ENCODE results near the gene BCKDHB.
A peak's percentile ranks its signal among the peaks of the same experiment; 100 is the strongest.

Gene BCKDHB

DNA sequence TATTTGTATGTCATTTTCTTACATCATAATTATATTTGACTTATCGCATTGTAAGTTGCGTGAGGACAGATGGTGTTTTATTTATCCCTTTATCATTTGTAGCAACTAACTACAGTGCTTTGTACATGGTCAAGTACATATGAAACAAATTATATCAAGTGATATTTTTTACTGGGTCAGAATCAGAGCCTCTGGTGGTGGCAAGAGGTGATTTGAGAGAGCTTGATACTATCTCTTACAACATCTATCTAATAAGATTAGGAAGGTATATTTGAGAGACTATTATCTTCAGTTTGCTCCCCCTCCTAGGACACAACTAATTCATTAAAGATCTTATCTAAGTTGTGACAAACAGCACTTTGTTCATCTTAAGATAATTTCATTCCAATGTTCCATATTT is 47.7 kb downstream of the BCKDHB start:
- no peak for DNase-seq

DNA sequence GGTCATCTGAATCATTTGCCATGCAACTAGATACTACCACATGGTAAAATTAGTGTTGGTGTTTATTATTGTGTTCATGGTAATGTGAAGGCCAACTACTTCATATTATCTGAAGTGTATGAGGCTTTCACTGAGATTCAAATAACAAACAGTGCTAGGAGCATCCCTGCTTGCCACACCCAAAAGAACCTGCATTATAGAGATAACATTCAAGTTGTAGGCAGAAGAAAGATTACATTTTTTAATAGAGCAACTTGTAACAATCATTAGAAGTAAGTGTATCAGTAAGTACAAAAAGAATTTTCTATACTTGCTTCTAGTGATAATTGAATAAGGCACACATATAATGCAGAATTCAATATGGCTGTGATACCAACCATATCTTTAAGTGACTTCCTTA is 49.8 kb downstream of the BCKDHB start:
- no peak for DNase-seq

DNA sequence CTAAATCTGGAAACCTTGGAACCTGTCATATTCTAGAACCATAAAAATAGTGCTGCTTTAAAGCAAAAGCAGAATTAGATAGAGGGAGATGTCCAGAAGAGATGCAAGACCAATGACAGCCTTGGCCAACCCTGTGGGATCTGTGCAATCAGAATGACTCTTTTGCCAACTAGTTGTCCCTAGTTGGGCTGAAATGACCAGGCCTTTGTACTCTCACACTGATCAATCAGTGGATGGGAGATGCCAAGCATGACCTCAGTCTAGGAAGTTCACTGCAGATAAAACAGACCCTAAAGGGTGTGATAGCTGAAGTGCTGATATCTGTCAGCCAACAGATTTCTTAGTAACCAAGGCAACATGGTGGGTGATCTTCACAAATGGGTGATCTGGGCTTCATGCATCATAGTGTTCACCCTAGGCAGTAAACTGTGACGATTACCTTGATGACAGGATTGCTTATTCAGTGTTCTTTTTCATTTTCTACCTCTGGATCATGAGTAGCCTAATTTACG is 52.1 kb downstream of the BCKDHB start:
- DNase-seq, result no peak

DNA sequence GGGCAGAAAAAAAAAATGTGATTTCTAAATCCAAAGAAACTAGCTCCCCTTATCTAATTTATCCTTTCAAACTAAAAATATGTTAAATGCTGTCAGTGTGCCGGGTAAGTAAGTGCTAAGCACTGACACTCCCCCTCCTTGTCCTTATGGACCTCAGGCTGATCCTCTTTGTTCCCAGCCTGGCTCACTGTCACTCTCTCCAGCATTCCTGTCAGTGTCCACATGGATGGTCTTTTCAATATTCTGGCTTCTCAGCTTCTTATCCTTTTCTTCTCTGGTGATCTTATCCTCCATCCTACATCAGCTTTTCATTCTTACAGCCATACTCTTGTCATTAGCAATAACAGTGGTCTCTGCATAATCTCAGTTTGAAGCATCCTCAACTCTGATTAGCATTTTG is 55.0 kb downstream of the BCKDHB start:
- no peak for DNase-seq

DNA sequence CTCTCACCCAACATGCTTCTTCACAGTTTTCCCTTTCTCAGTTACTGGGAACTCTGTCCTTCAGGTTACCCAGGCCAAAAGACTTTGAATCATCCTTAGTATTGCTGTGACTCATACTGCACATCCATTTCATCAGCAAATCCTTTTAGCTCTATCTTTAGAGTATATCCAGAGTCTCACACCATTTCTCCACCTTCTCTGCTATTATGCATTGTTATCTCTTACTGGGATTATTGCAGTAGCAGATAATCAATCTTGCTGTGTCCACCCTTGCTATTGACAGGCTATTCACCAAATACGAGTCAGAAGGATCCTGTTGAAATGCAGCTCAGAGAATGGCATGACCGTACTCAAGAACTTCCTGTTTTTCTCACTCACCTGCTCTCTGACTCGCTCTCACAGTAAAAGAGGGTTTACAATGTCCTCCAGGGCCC is 57.3 kb downstream of the BCKDHB start:
- peak; percentile 86 for DNase-seq

DNA sequence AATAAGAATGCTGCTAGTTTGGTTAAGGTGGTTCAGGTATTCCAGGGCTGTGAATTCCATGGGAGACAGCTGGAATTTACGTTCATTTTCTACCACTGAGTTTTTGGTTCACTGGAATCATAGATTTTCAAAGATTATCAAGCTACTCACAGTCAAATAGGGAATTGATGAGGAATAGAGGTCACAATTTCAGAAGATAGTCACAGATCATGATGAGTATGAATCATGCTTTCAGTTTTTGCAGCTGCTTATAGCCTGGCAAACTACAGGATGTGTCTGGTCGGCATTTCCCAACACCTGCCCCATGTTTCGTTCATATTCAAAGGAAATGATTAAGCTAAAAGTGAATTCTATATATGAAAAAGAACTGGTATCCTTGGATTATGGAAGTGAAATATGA is 58.7 kb downstream of the BCKDHB start:
- DNase-seq, result peak; percentile 50

DNA sequence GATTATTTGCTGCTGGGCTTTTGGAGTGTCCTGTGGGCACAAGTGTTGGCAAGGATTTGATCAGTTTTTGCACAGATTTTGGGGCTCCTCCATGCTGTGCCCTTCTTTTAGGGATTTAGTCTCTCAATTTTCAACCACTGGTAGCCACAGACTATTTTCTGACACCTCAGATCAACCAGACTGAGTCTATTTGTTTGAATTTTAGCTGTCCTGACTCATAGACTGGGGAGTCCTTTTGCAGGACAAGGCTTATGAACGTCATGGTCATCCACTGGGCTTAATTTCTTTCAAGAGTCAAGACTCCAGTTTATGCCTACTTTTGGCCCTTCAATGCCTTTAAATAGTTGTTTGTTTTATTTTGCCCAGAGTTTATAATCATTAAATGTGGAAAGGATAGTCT is 59.3 kb downstream of the BCKDHB start:
- DNase-seq, result no peak

DNA sequence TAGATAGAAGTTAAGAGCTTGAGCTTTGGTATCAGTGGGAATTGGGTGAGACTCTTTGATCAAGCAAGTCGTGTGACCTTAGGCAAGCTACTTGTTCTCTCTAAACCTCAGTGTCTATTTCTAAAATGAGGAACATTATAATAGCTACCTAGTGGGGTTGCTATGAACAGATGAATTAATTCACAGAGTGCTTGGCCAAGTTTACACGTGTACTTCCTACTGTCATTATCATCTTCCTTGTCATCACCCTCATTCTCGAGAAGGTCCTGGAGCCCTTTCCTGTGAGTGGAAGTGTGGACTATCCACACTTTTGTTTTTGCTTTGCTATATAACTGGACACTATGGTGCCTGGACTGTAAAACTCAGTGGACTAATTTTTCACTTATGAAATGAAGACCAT is 64.0 kb downstream of the BCKDHB start:
- DNase-seq, result no peak

DNA sequence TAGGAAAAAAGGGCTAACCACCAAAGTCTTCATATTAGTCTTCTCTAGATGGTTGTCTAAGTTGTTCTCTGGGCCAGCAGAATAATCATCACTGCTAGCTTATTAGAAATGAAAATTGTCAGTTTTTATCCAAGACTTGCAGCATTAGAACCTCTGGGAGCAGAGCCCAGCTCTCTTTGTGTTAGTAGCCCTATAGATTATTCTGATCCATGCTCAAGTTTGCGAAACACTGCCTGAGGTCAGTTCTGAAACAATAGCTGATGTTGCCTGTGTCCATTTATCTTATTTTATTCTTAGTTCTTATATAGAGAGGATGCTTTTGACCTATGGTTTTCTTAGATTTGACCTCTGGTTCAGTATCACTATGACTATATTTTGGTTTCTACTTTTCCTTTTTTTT is 66.9 kb downstream of the BCKDHB start:
- no peak for DNase-seq

DNA sequence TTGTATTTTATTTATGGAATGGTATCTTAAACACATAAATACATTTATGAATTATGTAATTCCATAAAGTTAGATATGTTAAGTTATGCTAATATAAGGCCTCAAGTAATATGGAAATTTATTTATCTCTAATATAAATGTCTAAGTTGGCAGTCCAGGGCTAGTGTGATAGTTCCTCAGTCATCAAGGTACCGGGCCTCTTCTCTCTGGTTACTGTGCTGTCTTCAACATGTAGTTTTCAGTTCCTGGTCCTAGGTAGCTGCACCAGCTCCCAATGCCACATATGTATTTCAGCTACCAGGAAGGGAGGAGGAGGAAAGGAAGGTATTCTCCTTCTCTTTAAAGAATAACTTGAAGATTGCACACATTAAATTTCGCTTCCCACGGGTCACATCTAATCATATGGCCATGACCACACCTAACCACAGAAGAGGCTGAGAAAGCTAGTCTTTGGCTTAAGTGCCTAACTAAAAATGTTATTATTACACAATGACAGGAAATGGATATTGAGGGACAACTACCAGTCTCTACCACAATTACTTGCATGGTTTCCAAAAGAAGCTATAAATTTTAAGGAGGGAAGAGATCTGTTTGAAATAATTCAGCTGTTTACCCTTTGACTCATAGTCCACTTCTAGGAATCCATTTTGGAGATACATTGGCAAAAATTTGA is 68.6 kb downstream of the BCKDHB start:
- DNase-seq, result peak; percentile 89

DNA sequence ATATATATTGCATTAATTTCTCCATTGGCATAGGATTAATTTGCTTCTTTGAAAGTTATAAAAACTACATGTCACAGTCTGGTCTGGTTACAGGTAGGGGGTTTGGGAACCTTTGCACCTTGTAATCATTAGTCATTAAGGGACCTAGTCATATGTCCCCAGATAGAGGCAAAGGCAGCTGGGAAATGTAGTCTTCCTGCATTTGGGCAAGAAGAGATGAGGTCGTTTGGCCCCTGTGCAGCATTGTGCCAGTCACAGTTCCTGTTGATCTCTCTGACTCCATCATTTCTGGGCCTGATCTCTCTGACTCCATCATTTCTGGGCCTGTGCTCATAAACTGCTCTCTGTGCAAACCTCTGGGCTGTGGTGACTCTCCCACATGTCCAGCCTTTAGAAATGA is 73.2 kb downstream of the BCKDHB start:
- no peak for DNase-seq

DNA sequence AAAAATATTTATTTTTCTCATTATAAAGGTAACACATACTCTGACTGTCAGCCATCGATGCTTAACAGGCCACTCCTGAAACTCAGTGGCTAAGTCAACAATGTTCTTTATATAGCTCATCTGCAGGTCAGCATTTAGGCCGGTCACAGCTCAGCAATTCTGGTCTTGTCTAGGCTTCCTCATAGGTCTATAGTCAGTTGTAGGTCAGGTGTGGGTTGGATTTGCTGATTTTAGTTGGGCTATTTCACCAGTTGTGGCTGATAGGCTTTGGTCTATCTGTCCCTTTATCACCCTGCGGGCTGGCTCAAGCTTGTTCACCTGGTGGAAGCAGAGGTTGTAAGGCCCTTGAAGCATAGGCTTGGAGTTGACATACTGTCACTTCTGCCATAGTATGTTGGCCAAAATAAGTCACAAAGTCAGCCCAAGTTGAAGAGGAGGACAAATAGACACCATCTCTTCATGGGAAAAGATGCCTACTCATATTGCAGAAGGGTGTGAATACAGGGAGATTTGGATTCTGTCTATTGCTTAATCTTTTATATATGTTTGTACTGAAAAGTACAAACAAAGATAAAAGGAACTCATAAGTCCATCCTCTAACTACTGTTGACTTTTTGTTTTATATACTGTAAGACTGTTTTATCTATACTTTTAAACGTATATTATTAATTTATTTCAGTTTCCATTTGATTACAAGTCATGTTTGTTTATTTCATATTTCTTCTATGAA is 75.0 kb downstream of the BCKDHB start:
- DNase-seq, result no peak

DNA sequence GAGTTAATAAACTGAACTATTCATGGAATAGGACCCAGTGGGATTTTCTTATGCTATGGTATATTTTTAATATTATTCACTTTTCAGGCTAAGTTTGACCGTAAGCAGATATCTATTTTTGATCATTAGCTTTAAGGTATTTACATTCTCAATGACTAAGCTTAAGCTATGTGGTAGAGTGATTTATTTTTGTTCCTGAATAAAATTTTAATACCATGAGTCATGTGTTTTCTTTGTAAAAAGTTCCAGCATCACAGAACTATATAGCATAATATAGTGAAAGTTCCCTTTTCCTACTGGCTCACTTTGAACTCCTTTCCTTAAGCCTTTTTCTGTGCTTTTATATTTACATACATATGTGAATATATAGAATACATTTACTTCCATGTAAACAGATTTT is 75.8 kb downstream of the BCKDHB start:
- DNase-seq, result peak; percentile 78

DNA sequence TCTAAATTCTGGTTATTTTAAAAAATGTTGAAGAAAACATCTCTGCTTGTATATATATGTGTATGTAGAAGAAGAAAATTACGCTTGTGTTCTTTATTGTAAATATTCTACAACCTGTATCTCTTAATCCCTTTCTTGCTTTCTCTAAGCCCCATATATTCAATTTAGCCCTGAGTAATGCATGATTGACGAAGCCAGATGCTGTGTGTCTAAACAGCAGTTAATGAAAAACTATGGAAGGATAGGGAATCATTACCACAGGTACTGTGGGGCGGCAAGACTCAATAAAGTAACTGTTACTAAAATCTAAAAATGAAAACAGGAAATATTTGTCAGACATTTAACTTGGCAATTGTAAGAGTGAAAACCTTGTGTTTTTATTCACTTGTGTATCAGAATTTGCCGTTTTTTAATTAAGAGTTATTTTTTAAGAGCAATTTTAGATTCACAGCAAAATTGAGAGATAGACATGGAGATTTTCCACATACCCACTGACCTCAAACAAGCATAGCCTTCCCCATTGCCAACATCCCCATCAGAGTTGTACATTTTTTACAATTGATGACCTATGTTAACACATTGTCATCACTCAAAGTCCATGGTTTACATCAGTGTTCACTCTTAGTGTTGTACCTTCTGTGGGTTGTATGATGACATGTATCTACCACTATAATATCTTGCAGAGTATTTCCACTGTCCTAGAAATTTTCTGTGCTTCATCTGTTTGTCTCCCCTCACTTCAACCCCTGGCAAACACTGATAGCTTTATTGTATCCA is 76.7 kb downstream of the BCKDHB start:
- DNase-seq, result peak; percentile 69

DNA sequence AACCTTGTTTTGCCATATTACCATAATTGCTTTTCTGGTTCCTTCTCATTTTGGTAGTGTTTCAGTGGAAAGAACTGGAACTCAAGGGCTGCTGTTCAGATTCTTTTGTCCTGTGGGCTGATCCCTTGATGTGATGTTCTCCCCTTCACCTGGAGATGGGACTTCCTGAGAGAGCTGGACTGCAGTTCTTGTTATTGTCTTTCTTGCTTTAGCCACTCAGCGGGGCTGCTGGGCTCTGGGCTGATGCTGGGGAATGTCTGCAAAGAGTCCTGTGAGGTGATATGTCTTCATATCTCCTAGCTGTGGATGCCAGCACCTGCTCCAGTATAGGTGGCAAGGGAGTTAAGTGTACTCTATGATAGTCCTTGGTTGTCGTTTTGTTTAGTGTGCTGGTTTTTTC is 79.0 kb downstream of the BCKDHB start:
- DNase-seq, result no peak

DNA sequence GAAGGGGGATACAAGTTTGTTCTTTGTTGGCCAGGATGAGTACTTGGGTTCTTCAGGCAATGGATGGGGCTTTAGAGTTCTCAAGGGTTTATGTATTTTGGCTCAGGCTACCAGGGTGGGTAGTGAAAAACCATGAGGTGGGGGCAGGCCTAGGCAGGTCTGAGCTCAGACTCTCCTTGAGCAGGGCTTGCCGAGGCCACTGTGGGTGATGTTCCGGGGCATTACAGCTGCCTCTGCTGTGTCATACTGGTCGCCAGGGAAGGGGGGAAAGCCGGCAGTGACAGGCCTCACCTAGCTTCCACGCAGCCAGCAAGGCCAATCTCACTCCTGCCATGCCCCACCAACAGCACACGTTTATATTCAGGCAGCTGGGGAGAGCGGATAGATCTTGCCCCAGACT is 79.6 kb downstream of the BCKDHB start:
- DNase-seq, result no peak

DNA sequence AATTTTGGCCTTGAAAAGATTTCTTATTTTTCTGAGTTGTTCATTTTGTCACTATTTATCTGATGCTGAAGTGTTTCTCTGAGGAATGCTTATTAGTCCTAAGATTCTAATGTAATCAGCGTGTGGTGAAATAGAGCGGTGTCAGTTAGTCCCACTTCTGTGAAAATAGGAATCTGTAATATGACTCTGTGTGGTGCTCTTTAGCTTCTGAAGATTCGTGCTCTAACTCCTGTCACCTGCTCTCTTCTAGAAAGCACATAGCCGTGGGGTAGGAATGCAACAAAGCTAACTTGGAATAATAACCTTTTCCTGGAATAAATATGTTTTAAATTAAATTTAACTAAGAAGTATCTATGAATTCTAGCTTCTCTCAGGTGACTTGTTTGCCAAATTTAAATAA is 90.4 kb downstream of the BCKDHB start:
- DNase-seq, result no peak

DNA sequence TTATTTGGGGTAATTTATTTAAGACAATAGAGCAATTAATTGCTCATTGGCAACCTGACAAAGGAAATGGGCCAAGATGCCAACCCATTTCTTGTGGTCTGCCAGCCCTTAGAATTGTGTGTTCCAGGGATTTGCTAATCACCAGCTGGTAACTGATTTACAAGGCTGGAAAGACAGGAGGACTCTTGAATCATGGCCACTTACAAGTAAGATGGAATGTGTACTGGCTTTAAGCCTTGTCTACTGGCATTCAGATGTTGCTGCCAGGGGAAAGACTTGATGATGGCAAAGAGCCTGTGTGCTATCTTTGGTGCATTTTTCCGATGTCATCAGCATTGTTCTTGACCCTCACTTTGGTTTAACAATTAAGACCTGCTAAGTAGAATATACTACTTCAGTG is 91.0 kb downstream of the BCKDHB start:
- peak; percentile 25 for DNase-seq

DNA sequence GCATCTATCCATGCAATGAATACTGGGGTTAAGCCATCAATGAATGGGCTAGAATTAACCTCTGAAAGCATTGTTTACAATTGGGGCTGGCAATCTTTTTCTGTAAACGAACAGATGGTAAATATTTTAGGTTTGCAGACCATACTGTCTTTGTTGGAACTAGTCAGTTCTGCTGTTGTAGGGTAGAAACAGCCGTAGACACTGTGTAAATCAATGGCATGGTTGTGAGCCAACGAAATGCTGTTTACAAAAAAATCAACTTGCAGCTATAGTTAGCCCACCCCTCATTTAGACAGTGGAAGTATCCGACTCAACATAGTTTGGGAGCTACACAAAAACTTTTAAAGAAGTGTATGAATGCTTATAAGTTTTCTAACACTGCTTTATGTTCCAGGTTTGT is 91.5 kb downstream of the BCKDHB start:
- no peak for DNase-seq

DNA sequence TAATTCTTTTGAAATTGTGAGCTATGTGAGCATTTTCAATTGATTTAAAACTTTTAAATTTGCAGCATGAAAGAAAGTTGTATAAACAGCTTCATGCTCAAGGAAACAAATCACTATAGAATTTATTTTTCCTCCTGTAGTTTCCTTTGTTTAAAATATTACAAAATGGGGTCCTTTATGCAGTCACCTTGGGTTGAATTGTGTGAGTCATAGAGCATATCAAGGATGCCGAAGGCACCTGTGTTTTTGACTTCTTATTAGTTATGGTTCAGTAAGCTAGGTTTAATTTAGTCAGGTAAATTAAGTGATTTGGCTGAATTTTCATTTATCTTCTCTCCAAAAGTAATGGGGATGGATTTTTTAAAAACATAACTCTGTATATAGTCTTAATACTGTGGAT is 96.8 kb downstream of the BCKDHB start:
- no peak for DNase-seq

DNA sequence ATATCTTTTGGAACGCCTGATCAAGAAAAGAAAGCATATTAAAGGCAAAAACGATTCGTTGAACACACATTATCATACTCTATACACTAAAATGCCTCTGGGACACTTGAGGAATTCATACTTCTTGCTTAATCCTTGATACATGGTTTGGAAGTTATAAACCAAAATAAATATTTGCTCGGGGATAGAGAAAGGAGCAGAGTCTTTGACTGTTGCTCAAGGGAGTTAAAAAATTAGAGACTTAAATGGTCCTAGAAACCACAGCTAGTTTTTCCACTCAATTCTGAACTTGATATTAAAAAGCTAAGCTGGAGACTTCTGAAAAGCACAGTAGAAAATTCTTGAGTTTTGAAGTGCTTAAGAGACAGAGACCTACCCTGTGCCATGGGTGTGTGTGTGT is 98.9 kb downstream of the BCKDHB start:
- no peak for DNase-seq

DNA sequence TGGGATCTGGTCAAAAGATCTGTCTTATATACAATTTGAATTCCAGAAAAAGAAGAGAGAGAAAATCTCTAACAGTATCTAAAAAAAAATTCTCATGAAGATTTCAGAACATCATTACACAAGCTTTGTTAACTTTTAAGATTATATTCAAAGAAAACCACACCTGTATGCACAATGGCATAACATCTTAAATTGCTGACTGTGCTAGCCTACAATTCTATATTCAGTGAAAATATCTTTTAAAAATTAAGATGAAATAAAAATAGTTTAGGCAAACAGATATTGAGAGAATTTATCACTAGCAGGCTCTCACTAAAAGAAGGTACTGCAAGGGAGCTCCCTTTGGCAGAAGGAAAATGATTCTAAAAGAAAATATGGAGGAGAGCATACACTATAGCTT is 100.3 kb downstream of the BCKDHB start:
- DNase-seq, result no peak

DNA sequence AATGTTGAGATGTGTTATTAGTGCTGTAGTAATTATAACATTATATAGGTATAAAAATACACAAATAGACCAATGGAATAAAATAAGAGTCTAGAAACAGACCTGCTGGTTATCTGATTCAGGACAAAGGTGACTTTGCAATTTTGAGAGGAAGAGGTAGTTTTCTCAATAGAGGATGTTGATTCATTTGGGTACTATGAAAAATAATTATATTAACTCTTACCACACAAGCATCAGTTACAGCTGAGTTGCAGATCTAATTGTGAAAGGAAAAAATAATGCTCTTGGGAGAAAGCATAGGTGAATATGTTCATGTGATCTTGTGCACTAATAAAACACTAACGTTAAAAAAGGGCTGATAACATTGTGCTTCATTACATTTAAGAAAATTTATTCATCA is 103.0 kb downstream of the BCKDHB start:
- no peak for DNase-seq

DNA sequence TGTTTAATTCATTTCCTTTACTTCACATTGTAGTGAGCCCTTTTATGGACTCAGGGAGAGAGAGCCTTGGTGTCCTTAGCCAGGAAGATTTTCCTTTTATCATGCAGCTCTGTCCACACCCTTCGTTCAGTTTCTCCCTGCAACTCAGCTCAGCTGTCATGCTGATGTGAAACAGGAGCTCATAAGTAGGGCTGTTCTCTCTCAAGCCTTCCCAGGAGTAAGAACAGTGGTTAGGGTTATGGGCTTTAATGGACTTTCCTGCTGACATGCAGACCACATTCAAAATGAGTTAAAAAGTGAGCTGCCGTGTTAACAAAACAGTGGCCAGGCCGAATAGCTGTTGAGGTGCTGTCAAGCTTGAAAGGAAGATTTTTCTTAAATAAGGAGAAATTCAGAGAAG is 104.1 kb downstream of the BCKDHB start:
- peak; percentile 60 for DNase-seq
